HG03103 (cell line): Measurements from ENCODE around the gene SETD1A.
"Not testable (repeated sequence)": the region's sequence is repeated elsewhere in the genome, so short reads cannot be mapped to it uniquely, and the experiment has no call there.

ENCODE experiments used
- ATAC-seq: cut with Tn5 transposase; IDR thresholded peaks from one replicate; pipeline ENCODE4 v1.9.1; 2021; ENCODE audit warnings: low read depth; ENCODE audit not compliant: unreplicated experiment

Gene SETD1A

GRCh38 chr16:31010585-31011325 is 53.2 kb downstream of the SETD1A start, which contains the start of gene STX1B:
TSS of gene STX1B (minus strand) at chr16:31010638. CDS start at chr16:31010396, 242 bp downstream.
- ATAC-seq, result no peak

GRCh38 chr16:31011815-31012214 is 54.3 kb downstream of the SETD1A start:
- ATAC-seq, result not testable (repeated sequence)

DNA sequence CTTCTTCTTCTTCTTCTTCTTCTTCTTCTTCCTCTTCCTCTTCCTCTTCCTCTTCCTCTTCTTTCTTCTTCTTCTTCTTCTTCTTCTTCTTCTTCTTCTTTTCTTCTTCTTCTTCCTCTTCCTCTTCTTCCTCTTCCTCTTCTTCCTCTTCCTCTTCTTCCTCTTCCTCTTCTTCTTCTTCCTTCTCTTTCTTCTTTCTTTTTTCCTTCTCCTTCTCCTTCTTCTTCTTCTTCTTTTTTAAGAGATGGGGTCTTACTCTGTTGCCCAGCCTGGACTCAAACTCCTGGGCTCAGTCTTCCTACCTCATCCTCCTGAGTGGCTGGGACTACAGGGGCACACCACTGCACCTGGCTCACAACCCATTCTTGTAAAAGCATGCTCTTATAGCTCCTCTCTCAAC is 55.7 kb downstream of the SETD1A start:
- not testable (repeated sequence) for ATAC-seq

DNA sequence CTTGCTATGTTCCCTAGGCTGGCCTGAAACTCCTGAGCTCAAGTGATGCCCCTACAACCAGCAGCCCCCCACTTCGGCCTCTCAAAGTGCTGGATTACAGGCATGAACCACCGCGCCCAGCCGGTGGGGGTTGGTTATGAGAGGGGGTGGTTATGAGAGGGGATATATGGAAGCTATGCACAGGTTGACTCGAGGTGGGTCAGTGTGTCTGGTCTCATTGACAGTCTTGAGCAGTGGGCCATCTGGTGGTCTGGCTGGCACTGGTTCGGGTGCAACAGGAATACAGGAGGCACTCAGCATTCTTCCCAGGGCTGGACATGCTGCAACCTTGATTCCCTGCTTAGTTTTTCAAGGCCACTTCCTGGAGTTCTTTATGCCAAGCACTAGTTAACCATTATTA is 58.5 kb downstream of the SETD1A start:
- ATAC-seq, result no peak

DNA sequence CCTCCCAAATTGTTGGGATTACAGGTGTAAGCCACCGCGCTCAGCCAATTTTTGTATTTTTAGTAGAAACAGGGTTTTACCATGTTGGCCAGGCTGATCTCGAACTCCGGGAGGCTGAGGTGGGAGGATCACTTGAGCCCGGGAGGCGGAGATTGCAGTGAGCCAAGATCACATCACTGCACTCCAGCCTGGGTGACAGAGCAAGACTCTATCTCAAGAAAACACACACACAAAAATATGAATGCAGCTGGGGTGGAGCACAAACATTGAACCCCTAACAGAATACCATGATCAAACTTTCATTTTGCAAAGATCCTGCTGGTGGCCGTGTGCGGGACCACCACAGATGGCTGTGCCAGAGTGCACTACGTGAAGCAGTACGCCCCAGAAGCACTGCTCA is 60.2 kb downstream of the SETD1A start:
- ATAC-seq, result not testable (repeated sequence)

DNA sequence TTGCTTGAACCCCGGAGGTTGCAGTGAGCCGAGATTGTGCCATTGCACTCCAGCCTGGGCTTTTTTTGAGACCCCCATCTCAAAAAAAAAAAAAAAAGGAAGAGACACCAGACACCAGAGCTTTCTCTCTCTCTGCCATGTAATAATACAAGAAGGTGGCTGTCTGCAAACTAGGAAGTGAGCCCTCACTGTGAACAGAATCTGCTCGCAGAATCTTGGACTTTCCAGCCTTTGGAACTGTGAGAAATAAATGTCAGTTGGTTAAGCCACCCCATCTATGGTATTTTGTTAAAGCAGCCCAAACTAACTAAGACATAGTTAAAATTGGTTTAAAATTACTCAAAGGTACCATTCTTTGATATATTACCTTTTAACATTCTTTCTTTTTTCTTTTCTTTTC is 63.0 kb downstream of the SETD1A start:
- ATAC-seq, result no peak

GRCh38 chr16:31022544-31023251 is 65.1 kb downstream of the SETD1A start:
- no peak for ATAC-seq

DNA sequence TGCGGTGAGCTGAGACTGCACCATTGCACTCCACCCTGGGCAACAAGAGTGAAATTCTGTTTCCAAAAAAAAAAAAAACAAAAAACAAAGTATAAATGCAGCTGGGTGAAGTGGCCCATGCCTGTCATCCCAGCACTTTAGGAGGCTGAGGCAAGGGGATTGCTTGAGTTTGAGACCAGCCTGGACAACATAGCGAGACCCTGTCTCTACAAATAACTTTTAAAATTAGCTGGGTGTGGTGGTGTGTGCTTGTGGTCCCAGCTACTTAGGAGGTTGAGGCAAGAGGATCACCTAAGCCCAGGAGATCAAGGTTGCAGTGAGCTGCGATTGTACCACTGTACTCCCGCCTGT is 65.7 kb downstream of the SETD1A start:
- no peak for ATAC-seq

GRCh38 chr16:31023627-31024226 is 66.2 kb downstream of the SETD1A start:
- ATAC-seq, result no peak

- ATAC-seq, result no peak
Observed at GRCh38 chr16:31025339-31025738, 67.8 kb downstream of the SETD1A start.

GRCh38 chr16:31029272-31029671 is 71.7 kb downstream of the SETD1A start:
- ATAC-seq, result no peak

DNA sequence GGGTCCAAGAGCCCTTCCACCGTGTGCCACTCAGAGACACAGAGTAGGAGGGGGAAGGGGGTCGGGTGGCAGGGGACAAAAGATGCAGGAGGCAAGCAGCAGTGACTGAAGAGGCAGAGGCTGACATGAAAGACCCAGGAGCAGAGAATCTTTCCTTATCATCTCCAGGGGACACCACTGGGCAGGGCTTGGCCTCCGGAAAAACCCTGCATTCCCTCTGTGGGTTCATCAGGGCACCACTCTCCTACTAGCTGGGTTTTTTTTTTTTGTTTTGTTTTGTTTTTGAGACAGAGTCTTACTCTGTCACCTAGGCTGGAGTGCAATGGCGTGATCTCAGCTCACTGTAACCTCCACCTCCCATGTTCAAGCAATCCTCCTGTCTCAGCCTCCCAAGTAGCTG is 73.7 kb downstream of the SETD1A start:
- no peak for ATAC-seq

GRCh38 chr16:31032736-31033708 is 75.5 kb downstream of the SETD1A start, which contains the start of gene STX4:
TSS of gene STX4 (plus strand) at chr16:31033558. CDS start at chr16:31033806, 248 bp downstream.
- ATAC-seq, result peak; percentile 66

DNA sequence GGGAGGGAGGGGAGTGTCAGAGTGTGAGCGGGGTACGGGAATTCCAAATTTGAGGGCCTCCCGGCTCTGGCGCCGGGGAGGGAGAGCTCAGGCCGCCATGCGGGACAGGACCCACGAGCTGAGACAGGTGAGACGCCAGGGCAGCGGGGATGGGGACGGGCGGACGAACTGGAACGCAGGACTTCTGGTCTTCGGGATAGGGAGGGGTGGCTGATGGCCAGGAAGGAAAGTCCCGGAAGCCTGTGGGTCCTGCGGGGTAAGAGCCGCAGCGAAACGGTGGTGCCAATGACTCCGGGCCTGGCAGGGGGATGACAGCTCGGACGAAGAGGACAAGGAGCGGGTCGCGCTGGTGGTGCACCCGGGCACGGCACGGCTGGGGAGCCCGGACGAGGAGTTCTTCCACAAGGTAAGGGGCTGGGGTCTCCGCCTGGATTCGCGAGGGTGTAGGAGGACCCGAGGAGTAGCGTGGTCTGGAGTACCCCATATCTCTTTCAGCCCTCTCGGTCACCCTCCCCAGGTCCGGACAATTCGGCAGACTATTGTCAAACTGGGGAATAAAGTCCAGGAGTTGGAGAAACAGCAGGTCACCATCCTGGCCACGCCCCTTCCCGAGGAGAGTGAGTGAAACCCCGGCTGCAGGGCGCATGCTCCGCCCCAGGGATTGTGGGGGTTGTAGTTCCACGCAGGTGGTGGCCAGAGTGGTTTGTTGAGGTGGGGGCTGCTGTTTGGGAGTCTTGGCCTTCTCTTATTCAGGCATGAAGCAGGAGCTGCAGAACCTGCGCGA is 76.3 kb downstream of the SETD1A start:
- peak; percentile 44 for ATAC-seq
